Measurements from ENCODE around the gene LAYN.

Gene LAYN

GRCh38 chr11:111515591-111515990 lies 24.9 kb upstream of the LAYN start:
- Histone ChIP-seq H3K27me3 (ENCODE audit: control insufficient read depth, insufficient read depth, low read length) (peaks cover 44% of the 10 kb centered on the region), H3K9me3 (ENCODE audit: control insufficient read depth, insufficient read depth, low read depth, low read length) (no peaks in the 10 kb centered on the region), H3K36me3 (ENCODE audit: control insufficient read depth, insufficient read depth, low read length) (no peaks in the 10 kb centered on the region), H3K4me3 (ENCODE audit: low read depth, low read length) (no peak overlapping the region), H3K9ac (ENCODE audit: low read length) (no peak overlapping the region), H3K4me1 (ENCODE audit: control insufficient read depth, insufficient read depth, low read length) (peaks cover 15% of the 10 kb centered on the region; the same call in 1 of the 2 replicates), H3K27ac (ENCODE audit: low read depth, low read length) (no peak overlapping the region)

DNA sequence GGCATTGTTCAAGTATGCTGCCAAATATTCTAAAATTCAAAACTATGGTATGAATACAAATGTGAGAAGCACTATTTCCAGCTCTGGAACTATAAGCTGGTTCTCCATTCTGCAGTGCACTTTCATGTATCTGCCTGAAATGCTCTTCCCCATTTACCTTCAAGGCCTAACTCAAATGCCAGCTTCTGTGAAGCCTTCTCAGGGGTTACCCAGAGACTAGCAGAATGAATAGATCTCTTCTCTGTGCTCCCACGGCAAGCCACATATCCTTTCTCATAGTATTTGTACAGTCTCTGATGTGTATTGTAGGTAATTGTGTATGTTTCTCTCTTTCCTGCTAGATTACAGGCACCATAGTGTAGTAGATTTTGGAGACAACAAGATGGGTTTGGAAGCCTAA lies 21.9 kb upstream of the LAYN start:
- H3K9me3 ChIP-seq (ENCODE audit: control insufficient read depth, insufficient read depth, low read depth, low read length): no peaks in the 10 kb centered on the region
- H3K36me3 ChIP-seq (ENCODE audit: control insufficient read depth, insufficient read depth, low read length): no peaks in the 10 kb centered on the region
- no peak overlapping the region for H3K4me3 ChIP-seq (ENCODE audit: low read depth, low read length)
- no peak overlapping the region for H3K9ac ChIP-seq (ENCODE audit: low read length)
- peaks cover 20% of the 10 kb centered on the region for H3K27me3 ChIP-seq (ENCODE audit: control insufficient read depth, insufficient read depth, low read length)
- no peak overlapping the region for H3K27ac ChIP-seq (ENCODE audit: low read depth, low read length)
- H3K4me1 ChIP-seq (ENCODE audit: control insufficient read depth, insufficient read depth, low read length): peaks cover 5% of the 10 kb centered on the region; the same call in 1 of the 2 replicates

DNA sequence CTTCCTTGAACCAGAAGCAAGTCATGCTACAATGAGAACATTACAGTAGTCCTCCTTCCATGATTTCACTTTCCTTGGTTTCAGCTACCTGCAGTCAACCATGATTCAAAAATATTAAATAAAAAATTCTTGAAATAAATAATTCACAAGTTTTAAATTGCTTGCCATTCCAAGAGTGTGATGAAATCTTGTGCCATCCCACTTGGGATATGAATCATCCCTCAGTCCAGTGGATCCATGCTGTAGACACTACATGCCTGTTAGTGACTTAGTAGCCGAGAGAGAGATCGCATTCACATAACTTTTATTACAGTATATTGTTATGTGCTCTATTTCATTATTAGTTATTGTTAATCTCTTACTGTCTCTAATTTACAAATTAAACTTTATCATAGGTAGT lies 20.0 kb upstream of the LAYN start:
- no peaks in the 10 kb centered on the region for H3K36me3 ChIP-seq (ENCODE audit: control insufficient read depth, insufficient read depth, low read length)
- H3K4me1 ChIP-seq (ENCODE audit: control insufficient read depth, insufficient read depth, low read length): no peaks in the 10 kb centered on the region
- H3K27ac ChIP-seq (ENCODE audit: low read depth, low read length): no peak overlapping the region
- no peak overlapping the region for H3K4me3 ChIP-seq (ENCODE audit: low read depth, low read length)
- no peak overlapping the region for H3K9ac ChIP-seq (ENCODE audit: low read length)
- no peaks in the 10 kb centered on the region for H3K9me3 ChIP-seq (ENCODE audit: control insufficient read depth, insufficient read depth, low read depth, low read length)
- peaks cover 2% of the 10 kb centered on the region for H3K27me3 ChIP-seq (ENCODE audit: control insufficient read depth, insufficient read depth, low read length)

GRCh38 chr11:111521135-111521534 lies 19.4 kb upstream of the LAYN start:
- Histone ChIP-seq H3K9ac (ENCODE audit: low read length) (no peak overlapping the region), H3K27me3 (ENCODE audit: control insufficient read depth, insufficient read depth, low read length) (no peaks in the 10 kb centered on the region), H3K27ac (ENCODE audit: low read depth, low read length) (no peak overlapping the region), H3K4me3 (ENCODE audit: low read depth, low read length) (no peak overlapping the region), H3K4me1 (ENCODE audit: control insufficient read depth, insufficient read depth, low read length) (no peaks in the 10 kb centered on the region), H3K36me3 (ENCODE audit: control insufficient read depth, insufficient read depth, low read length) (no peaks in the 10 kb centered on the region), H3K9me3 (ENCODE audit: control insufficient read depth, insufficient read depth, low read depth, low read length) (no peaks in the 10 kb centered on the region)

DNA sequence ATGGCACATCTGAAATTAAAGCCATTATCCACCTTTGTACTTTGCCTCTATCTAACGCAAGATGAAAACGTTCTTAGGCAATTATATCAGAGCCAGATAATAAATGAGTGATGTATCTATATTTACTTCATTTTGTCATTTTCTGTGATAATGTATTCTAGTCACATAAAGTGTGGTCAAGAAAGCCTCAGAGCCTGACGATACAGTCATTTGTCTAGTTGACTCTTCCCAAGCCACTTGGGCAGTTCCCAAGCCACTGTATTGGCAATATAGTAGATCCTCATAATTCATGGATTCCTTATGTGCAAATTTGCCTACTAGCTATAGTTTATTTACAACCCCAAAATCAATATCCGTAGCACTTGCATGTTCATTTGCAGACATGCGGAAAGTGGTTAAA lies 18.1 kb upstream of the LAYN start:
- no peaks in the 10 kb centered on the region for H3K9me3 ChIP-seq (ENCODE audit: control insufficient read depth, insufficient read depth, low read depth, low read length)
- H3K4me3 ChIP-seq (ENCODE audit: low read depth, low read length): no peak overlapping the region
- no peaks in the 10 kb centered on the region for H3K4me1 ChIP-seq (ENCODE audit: control insufficient read depth, insufficient read depth, low read length)
- no peaks in the 10 kb centered on the region for H3K27me3 ChIP-seq (ENCODE audit: control insufficient read depth, insufficient read depth, low read length)
- no peak overlapping the region for H3K27ac ChIP-seq (ENCODE audit: low read depth, low read length)
- no peak overlapping the region for H3K9ac ChIP-seq (ENCODE audit: low read length)
- no peaks in the 10 kb centered on the region for H3K36me3 ChIP-seq (ENCODE audit: control insufficient read depth, insufficient read depth, low read length)

GRCh38 chr11:111523343-111523742 lies 17.2 kb upstream of the LAYN start:
- Histone ChIP-seq H3K9me3 (ENCODE audit: control insufficient read depth, insufficient read depth, low read depth, low read length) (no peaks in the 10 kb centered on the region), H3K9ac (ENCODE audit: low read length) (no peak overlapping the region), H3K27ac (ENCODE audit: low read depth, low read length) (no peak overlapping the region), H3K27me3 (ENCODE audit: control insufficient read depth, insufficient read depth, low read length) (no peaks in the 10 kb centered on the region), H3K4me3 (ENCODE audit: low read depth, low read length) (no peak overlapping the region), H3K36me3 (ENCODE audit: control insufficient read depth, insufficient read depth, low read length) (no peaks in the 10 kb centered on the region), H3K4me1 (ENCODE audit: control insufficient read depth, insufficient read depth, low read length) (no peaks in the 10 kb centered on the region)

- H3K27me3 ChIP-seq (ENCODE audit: control insufficient read depth, insufficient read depth, low read length): no peaks in the 10 kb centered on the region
- H3K36me3 ChIP-seq (ENCODE audit: control insufficient read depth, insufficient read depth, low read length): no peaks in the 10 kb centered on the region
- H3K4me3 ChIP-seq (ENCODE audit: low read depth, low read length): no peak overlapping the region
- no peaks in the 10 kb centered on the region for H3K9me3 ChIP-seq (ENCODE audit: control insufficient read depth, insufficient read depth, low read depth, low read length)
- H3K9ac ChIP-seq (ENCODE audit: low read length): no peak overlapping the region
- H3K27ac ChIP-seq (ENCODE audit: low read depth, low read length): no peak overlapping the region
- no peaks in the 10 kb centered on the region for H3K4me1 ChIP-seq (ENCODE audit: control insufficient read depth, insufficient read depth, low read length)
Measured at GRCh38 chr11:111524056-111524455, 16.5 kb upstream of the LAYN start.

DNA sequence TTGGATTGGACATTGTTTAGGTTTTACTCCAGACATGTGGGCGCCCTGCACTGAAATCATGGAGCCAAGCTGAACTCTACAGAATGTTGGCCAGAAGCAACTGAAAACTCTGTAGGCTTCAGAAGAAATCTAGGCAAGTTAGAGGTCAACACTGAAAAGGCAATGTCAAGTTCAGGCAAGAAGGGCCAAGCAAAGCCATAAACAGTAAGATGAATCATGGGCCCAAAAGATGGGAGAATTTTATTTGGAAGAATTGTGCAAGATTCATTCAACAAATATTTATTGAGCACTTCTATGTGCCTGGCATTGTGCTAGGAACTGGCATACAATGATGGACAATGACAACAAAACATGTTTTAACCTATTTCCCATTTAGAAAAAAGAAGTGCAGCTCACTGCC lies 15.1 kb upstream of the LAYN start:
- no peaks in the 10 kb centered on the region for H3K4me1 ChIP-seq (ENCODE audit: control insufficient read depth, insufficient read depth, low read length)
- no peak overlapping the region for H3K9ac ChIP-seq (ENCODE audit: low read length)
- no peak overlapping the region for H3K27ac ChIP-seq (ENCODE audit: low read depth, low read length)

GRCh38 chr11:111526501-111526900 lies 14.0 kb upstream of the LAYN start:
- Histone ChIP-seq H3K36me3 (ENCODE audit: control insufficient read depth, insufficient read depth, low read length) (no peaks in the 10 kb centered on the region), H3K4me3 (ENCODE audit: low read depth, low read length) (no peak overlapping the region), H3K4me1 (ENCODE audit: control insufficient read depth, insufficient read depth, low read length) (no peaks in the 10 kb centered on the region), H3K9ac (ENCODE audit: low read length) (no peak overlapping the region), H3K27ac (ENCODE audit: low read depth, low read length) (no peak overlapping the region), H3K27me3 (ENCODE audit: control insufficient read depth, insufficient read depth, low read length) (no peaks in the 10 kb centered on the region), H3K9me3 (ENCODE audit: control insufficient read depth, insufficient read depth, low read depth, low read length) (no peaks in the 10 kb centered on the region)

More for the DNA sequence above, 15.1 kb upstream of the LAYN start:
- Histone ChIP-seq H3K4me3 (ENCODE audit: low read depth, low read length) (no peak overlapping the region), H3K9me3 (ENCODE audit: control insufficient read depth, insufficient read depth, low read depth, low read length) (no peaks in the 10 kb centered on the region), H3K27me3 (ENCODE audit: control insufficient read depth, insufficient read depth, low read length) (no peaks in the 10 kb centered on the region), H3K36me3 (ENCODE audit: control insufficient read depth, insufficient read depth, low read length) (no peaks in the 10 kb centered on the region)

GRCh38 chr11:111527279-111527678 lies 13.2 kb upstream of the LAYN start:
- Histone ChIP-seq H3K4me1 (ENCODE audit: control insufficient read depth, insufficient read depth, low read length) (peaks cover 6% of the 10 kb centered on the region; the same call in 1 of the 2 replicates), H3K27ac (ENCODE audit: low read depth, low read length) (no peak overlapping the region), H3K4me3 (ENCODE audit: low read depth, low read length) (no peak overlapping the region), H3K9me3 (ENCODE audit: control insufficient read depth, insufficient read depth, low read depth, low read length) (no peaks in the 10 kb centered on the region), H3K9ac (ENCODE audit: low read length) (no peak overlapping the region), H3K36me3 (ENCODE audit: control insufficient read depth, insufficient read depth, low read length) (no peaks in the 10 kb centered on the region), H3K27me3 (ENCODE audit: control insufficient read depth, insufficient read depth, low read length) (no peaks in the 10 kb centered on the region)

GRCh38 chr11:111528557-111528956 lies 12.0 kb upstream of the LAYN start:
- Histone ChIP-seq H3K9me3 (ENCODE audit: control insufficient read depth, insufficient read depth, low read depth, low read length) (no peaks in the 10 kb centered on the region), H3K9ac (ENCODE audit: low read length) (no peak overlapping the region), H3K27ac (ENCODE audit: low read depth, low read length) (no peak overlapping the region), H3K4me3 (ENCODE audit: low read depth, low read length) (no peak overlapping the region), H3K36me3 (ENCODE audit: control insufficient read depth, insufficient read depth, low read length) (no peaks in the 10 kb centered on the region), H3K27me3 (ENCODE audit: control insufficient read depth, insufficient read depth, low read length) (no peaks in the 10 kb centered on the region), H3K4me1 (ENCODE audit: control insufficient read depth, insufficient read depth, low read length) (peaks cover 6% of the 10 kb centered on the region; the same call in 1 of the 2 replicates)

DNA sequence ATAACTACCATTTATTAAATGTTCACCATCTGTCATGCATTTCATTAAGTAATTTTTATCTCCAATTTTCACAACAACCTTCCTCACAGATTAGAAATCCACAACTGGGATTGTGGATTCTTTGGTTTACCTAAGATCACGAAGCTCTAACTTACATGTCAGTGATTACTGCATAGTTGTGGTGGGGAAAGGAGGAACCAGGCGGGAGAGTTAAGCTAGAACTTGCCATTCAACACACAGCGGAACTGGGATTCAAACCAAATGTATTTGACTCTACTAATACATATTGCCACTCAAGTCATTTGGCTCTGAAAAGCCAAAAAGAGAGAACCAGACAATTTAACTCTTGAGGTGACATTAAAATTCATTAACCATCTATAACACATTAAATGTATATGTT lies 10.4 kb upstream of the LAYN start:
- Histone ChIP-seq H3K36me3 (ENCODE audit: control insufficient read depth, insufficient read depth, low read length) (no peaks in the 10 kb centered on the region), H3K4me1 (ENCODE audit: control insufficient read depth, insufficient read depth, low read length) (peaks cover 6% of the 10 kb centered on the region; the same call in 1 of the 2 replicates), H3K27ac (ENCODE audit: low read depth, low read length) (no peak overlapping the region), H3K4me3 (ENCODE audit: low read depth, low read length) (no peak overlapping the region), H3K9ac (ENCODE audit: low read length) (no peak overlapping the region), H3K9me3 (ENCODE audit: control insufficient read depth, insufficient read depth, low read depth, low read length) (no peaks in the 10 kb centered on the region), H3K27me3 (ENCODE audit: control insufficient read depth, insufficient read depth, low read length) (no peaks in the 10 kb centered on the region)
